AG09309 (cell line): ENCODE results near the gene COPG2.

Experiments used
- DNase-seq: peaks from one replicate; pipeline ENCODE4 v3.0.0-alpha.2; 2010; ENCODE audit warnings: low read depth
- H3K4me3 ChIP-seq: 2 replicates; pipeline ENCODE4 v1.5.1; 2011; ENCODE audit warnings: mild to moderate bottlenecking, low read depth, low read length, moderate library complexity; ENCODE audit not compliant: control insufficient read depth
- CTCF ChIP-seq: IDR thresholded peaks from 2 replicates; pipeline ENCODE4 v1.5.1; 2011; ENCODE audit warnings: mild to moderate bottlenecking, low read depth, low read length, inconsistent platforms; ENCODE audit not compliant: insufficient read depth, control insufficient read depth; ENCODE audit errors: missing control alignments

The COPG2 gene

GRCh38 chr7:130494431-130494858 is 174.1 kb downstream of the COPG2 start:
- DNase-seq = no peak
- H3K4me3 ChIP-seq = no peak overlapping the region
- no peak for TF ChIP-seq CTCF

- TF ChIP-seq CTCF = no peak
- DNase-seq = no peak
- H3K4me3 ChIP-seq = peak overlapping the region; percentile 49
These were observed 175.2 kb downstream of the COPG2 start for GRCh38 chr7:130493275-130493873.

- no peak for TF ChIP-seq CTCF
- H3K4me3 ChIP-seq = peak overlapping the region; percentile 49
- DNase-seq = no peak
These were observed 175.8 kb downstream of the COPG2 start for GRCh38 chr7:130492523-130493274.

GRCh38 chr7:130491841-130492522 is 176.6 kb downstream of the COPG2 start, which contains the start of gene MEST:
TSS of gene MEST (plus strand) at chr7:130492085. CDS start at chr7:130492314, 229 bp downstream.
- TF ChIP-seq CTCF = no peak
- DNase-seq = no peak
- H3K4me3 ChIP-seq = peak within 1 kb of the TSS; percentile 49

- no peak for DNase-seq
- TF ChIP-seq CTCF = peak; percentile 44
- H3K4me3 ChIP-seq = peak overlapping the region; percentile 22
These were observed 177.4 kb downstream of the COPG2 start for GRCh38 chr7:130490888-130491804.

GRCh38 chr7:130490311-130490791 is 178.2 kb downstream of the COPG2 start:
- no peak for DNase-seq
- TF ChIP-seq CTCF = no peak
- H3K4me3 ChIP-seq = no peak overlapping the region
